ENCODE results near the gene C20orf202. TPM values are rescaled to one million over a fixed set of nuclear protein-coding genes. Genes with fewer than 3 reads are reported as not detected.
"Not testable (repeated sequence)": the region's sequence is repeated elsewhere in the genome, so short reads cannot be mapped to it uniquely, and the experiment has no call there.

Gene C20orf202
- total RNA-seq, 1 donor from 2014 or later: not detected

DNA sequence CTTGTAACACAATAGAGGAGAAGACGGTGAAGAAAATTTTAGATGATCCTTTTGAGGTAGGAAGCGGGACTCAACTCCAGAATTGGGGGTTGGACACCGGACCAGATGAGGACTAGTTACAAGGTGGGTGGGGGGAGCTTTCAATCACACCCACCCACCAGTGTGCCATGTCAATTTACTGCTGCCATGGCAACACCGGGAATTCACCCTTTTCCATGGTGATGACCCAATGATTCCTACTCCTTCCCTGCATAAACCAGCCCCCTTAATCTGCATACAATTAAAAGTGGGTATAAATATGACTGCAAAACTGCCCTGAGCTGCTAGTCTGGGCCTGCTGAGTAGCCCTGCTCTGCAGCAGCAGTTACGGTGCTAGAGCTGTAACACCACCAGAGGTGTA lies 37.3 kb downstream of the C20orf202 start:
- Histone ChIP-seq H3K36me3 (ENCODE audit: control insufficient read depth, insufficient read depth, low read length) (no peaks in the 10 kb centered on the region), H3K27me3 (ENCODE audit: control insufficient read depth, insufficient read depth, low read length) (no peaks in the 10 kb centered on the region), H3K4me3 (ENCODE audit: low read depth, low read length) (no peak overlapping the region)
- TF ChIP-seq, protein P1, sequence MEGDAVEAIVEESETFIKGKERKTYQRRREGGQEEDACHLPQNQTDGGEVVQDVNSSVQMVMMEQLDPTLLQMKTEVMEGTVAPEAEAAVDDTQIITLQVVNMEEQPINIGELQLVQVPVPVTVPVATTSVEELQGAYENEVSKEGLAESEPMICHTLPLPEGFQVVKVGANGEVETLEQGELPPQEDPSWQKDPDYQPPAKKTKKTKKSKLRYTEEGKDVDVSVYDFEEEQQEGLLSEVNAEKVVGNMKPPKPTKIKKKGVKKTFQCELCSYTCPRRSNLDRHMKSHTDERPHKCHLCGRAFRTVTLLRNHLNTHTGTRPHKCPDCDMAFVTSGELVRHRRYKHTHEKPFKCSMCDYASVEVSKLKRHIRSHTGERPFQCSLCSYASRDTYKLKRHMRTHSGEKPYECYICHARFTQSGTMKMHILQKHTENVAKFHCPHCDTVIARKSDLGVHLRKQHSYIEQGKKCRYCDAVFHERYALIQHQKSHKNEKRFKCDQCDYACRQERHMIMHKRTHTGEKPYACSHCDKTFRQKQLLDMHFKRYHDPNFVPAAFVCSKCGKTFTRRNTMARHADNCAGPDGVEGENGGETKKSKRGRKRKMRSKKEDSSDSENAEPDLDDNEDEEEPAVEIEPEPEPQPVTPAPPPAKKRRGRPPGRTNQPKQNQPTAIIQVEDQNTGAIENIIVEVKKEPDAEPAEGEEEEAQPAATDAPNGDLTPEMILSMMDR (IDR thresholded peaks at IDR 0.05; ENCODE audit: insufficient read depth, low read length, poor library complexity, severe bottlenecking): no peak
- no peak for DNase-seq (ENCODE audit: low read depth)

DNA sequence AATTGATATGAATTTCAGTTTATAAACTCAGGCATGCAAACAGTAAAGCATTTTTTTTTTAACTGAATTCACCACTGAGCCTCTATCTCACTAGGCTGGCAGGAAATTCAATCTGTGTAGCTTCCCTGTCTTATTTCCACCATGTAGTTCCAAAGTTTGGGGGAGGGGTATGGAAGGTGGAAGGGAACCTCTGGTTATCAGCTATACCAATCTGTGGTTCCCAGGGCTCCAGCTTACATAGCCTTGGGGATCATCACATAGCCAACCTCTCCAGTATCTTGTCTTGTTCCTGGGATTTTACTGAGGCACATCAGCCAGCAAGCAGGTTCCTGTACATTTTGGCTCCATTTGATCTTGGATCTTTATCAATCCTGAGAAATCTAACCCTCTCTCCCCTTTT lies 38.2 kb downstream of the C20orf202 start:
- TF ChIP-seq, protein P1 (IDR thresholded peaks at IDR 0.05; ENCODE audit: insufficient read depth, low read length, poor library complexity, severe bottlenecking): no peak
- no peak for DNase-seq (ENCODE audit: low read depth)
- H3K27me3 ChIP-seq (ENCODE audit: control insufficient read depth, insufficient read depth, low read length): no peaks in the 10 kb centered on the region
- no peaks in the 10 kb centered on the region for H3K36me3 ChIP-seq (ENCODE audit: control insufficient read depth, insufficient read depth, low read length)
- H3K4me3 ChIP-seq (ENCODE audit: low read depth, low read length): no peak overlapping the region

DNA sequence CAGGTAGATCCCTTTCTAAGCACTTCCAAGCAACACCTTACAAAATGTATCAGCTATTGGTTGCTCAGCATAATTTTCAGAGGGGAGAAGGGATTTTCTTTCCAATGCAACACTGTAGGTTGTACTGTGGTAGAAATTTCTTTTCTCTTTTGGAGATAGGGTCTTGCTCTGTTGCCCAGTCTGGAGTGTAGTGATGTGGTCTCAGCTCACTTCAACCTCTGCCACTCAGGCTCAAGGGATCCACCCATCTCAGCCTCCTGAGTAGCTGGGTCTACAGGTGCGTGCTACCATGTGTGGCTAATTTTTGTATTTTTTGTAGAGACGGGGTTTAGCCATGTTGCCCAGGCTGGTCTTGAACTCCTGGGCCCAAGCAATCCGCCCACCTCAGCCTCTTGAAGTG lies 38.8 kb downstream of the C20orf202 start:
- no peaks in the 10 kb centered on the region for H3K36me3 ChIP-seq (ENCODE audit: control insufficient read depth, insufficient read depth, low read length)
- H3K27me3 ChIP-seq (ENCODE audit: control insufficient read depth, insufficient read depth, low read length): no peaks in the 10 kb centered on the region
- H3K4me3 ChIP-seq (ENCODE audit: low read depth, low read length): no peak overlapping the region
- DNase-seq (ENCODE audit: low read depth): no peak
- TF ChIP-seq, protein P1 (IDR thresholded peaks at IDR 0.05; ENCODE audit: insufficient read depth, low read length, poor library complexity, severe bottlenecking): no peak

DNA sequence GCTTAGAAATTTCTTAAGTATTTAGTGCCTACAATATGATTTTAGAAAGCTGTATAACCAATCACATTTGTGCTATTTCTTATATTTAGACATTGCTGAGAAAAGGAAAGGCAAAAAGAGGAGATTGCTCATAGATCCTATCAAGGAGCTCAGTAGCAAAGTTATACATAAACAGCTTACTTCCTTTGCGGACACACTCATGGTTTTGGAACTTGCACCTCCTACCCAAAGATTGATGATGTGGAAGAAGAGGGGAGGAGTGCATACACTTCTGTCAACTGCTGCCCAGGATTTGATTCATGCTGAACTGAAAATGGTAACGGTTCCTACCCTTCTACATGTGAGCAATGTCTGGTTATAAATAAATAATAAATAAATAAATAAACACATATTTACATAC lies 39.3 kb downstream of the C20orf202 start:
- Histone ChIP-seq H3K36me3 (ENCODE audit: control insufficient read depth, insufficient read depth, low read length) (no peaks in the 10 kb centered on the region), H3K4me3 (ENCODE audit: low read depth, low read length) (no peak overlapping the region), H3K27me3 (ENCODE audit: control insufficient read depth, insufficient read depth, low read length) (no peaks in the 10 kb centered on the region)
- peak; percentile 84 for DNase-seq (ENCODE audit: low read depth)
- TF ChIP-seq, protein P1 (IDR thresholded peaks at IDR 0.05; ENCODE audit: insufficient read depth, low read length, poor library complexity, severe bottlenecking): no peak

DNA sequence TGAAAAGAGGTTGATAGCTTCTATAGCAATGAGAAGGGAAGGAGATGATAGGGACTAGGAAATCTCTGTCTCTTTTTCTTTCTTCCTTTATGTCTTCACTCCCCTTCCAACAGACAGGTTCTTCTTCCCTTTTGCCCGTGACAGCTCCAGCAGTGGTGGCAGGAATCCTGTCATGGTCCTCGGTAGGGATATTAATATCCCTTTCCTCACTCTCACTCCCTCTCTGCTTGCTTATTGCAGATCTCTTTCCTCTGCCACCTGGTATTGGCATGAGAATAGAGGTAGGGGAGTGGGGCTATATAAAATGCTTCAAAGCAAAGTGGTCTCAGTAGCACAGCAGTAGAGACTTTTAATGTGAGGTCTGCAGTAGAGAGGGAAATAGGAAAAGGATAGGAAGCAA lies 42.3 kb downstream of the C20orf202 start:
- H3K4me3 ChIP-seq (ENCODE audit: low read depth, low read length): no peak overlapping the region
- H3K36me3 ChIP-seq (ENCODE audit: control insufficient read depth, insufficient read depth, low read length): no peaks in the 10 kb centered on the region
- DNase-seq (ENCODE audit: low read depth): no peak
- no peaks in the 10 kb centered on the region for H3K27me3 ChIP-seq (ENCODE audit: control insufficient read depth, insufficient read depth, low read length)
- TF ChIP-seq, protein P1 (IDR thresholded peaks at IDR 0.05; ENCODE audit: insufficient read depth, low read length, poor library complexity, severe bottlenecking): no peak

DNA sequence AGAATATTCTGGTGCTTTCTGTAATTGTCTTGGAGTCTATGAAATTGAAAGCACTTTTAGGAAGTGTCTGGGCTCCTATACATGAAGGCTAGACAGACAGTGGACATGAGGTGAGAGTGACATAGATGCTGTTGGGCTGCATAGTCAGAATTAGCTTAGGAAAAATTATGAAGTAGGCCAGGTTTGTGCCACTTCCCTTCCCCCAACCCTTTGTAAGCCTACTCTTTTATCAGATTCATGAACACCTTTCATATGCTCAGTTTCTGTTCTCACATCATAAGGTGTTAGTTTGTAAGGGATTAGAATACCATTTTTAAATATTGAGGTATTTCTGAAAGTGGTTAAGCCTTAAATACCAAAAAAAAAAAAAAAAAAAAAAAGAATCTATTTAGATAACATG lies 44.4 kb downstream of the C20orf202 start:
- no peaks in the 10 kb centered on the region for H3K27me3 ChIP-seq (ENCODE audit: control insufficient read depth, insufficient read depth, low read length)
- H3K4me3 ChIP-seq (ENCODE audit: low read depth, low read length): no peak overlapping the region
- TF ChIP-seq, protein P1 (IDR thresholded peaks at IDR 0.05; ENCODE audit: insufficient read depth, low read length, poor library complexity, severe bottlenecking): no peak
- H3K36me3 ChIP-seq (ENCODE audit: control insufficient read depth, insufficient read depth, low read length): no peaks in the 10 kb centered on the region
- no peak for DNase-seq (ENCODE audit: low read depth)

DNA sequence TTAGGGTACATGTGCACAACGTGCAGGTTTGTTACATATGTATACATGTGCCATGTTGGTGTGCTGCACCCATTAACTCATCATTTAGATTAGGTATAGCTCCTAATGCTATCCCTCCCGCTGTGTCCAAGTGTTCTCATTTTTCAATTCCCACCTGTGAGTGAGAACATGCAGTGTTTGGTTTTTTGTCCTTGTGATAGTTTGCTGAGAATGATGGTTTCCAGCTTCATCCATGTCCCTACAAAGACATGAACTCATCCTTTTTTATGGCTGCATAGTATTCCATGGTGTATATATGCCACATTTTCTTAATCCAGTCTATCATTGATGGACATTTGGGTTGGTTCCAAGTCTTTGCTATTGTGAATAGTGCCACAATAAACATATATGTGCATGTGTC lies 47.0 kb downstream of the C20orf202 start:
- H3K36me3 ChIP-seq (ENCODE audit: control insufficient read depth, insufficient read depth, low read length); H3K27me3 ChIP-seq (ENCODE audit: control insufficient read depth, insufficient read depth, low read length); H3K4me3 ChIP-seq (ENCODE audit: low read depth, low read length); DNase-seq (ENCODE audit: low read depth): not testable (repeated sequence)

All from kidney epithelial cell (primary cell).